Sigmoid colon (tissue), 7 donors: ENCODE measurements around the gene MRPL44. TPM values are rescaled to one million over a fixed set of nuclear protein-coding genes. Genes with fewer than 3 reads are reported as not detected.
"Not testable (repeated sequence)": the region's sequence is repeated elsewhere in the genome, so short reads cannot be mapped to it uniquely, and the experiment has no call there.

Experiments used
- DNase-seq: peaks from one replicate; pipeline ENCODE4 v3.0.0-alpha.2; 2019
- H3K27ac ChIP-seq, 4 donors: fragments of 200-600 bp; sonication (generic); one replicate each; pipeline ENCODE4 v1.5.1; 2016 to 2019; ENCODE audit warnings: mild to moderate bottlenecking in 1 of 4
- H3K27me3 ChIP-seq, 3 donors: fragments of 200-600 bp; sonication (generic); one replicate each; pipeline ENCODE4 v1.5.1; 2019; ENCODE audit warnings: mild to moderate bottlenecking in 1 of 3
- H3K36me3 ChIP-seq, 4 donors: fragments of 200-600 bp; sonication (generic); one replicate each; pipeline ENCODE4 v1.5.1; 2016 to 2019
- H3K4me1 ChIP-seq, 4 donors: fragments of 200-600 bp; sonication (generic); one replicate each; pipeline ENCODE4 v1.5.1; 2017 to 2019
- H3K4me3 ChIP-seq, 4 donors: fragments of 200-600 bp; sonication (generic); one replicate each; pipeline ENCODE4 v1.5.1; 2017 to 2019; ENCODE audit warnings: mild to moderate bottlenecking in 2 of 4, moderate library complexity in 1 of 4
- H3K9me3 ChIP-seq, 4 donors: fragments of 200-600 bp in 3 of 4; sonication (generic) in 3 of 4; one replicate each; pipeline versions ENCODE4 v1.5.1 to v1.6.1; 2013 to 2019
- EP300 ChIP-seq, 4 donors: sonication (generic); formaldehyde crosslinking; IDR thresholded peaks; one replicate each; pipeline ENCODE4 v1.6.1; 2017; ENCODE audit warnings: antibody characterized with exemption in 4 of 4
- POLR2A ChIP-seq, 2 donors: fragments of 450-650 bp; IDR thresholded peaks; one replicate each; pipeline ENCODE4 v1.6.1; 2016; ENCODE audit warnings: antibody characterized with exemption in 2 of 2, mild to moderate bottlenecking in 2 of 2, moderate library complexity in 2 of 2
- POLR2AphosphoS5 ChIP-seq, 4 donors: sonication (generic); formaldehyde crosslinking; IDR thresholded peaks; one replicate each; pipeline ENCODE4 v1.6.1; 2017; ENCODE audit warnings: antibody characterized with exemption in 4 of 4
- WGBS, 2 donors: extraction: QIAGEN DNeasy Blood & Tissue Kit; methylation state at CpG; one replicate each; pipeline ENCODE4 v1.1.7; 2013; 5-methylcytosine and 5-hydroxymethylcytosine counted together
- intact Hi-C: fragments of 100-400 bp; cut with DNase I; formaldehyde crosslinking; loops from one replicate; pipeline ENCODE4 v1.15.1; 2023
- polyA plus RNA-seq, 3 donors: library from polyadenylated mRNA; stranded (reverse); fragments of 200-250 nt; gene quantifications; one replicate each; pipeline ENCODE4 v1.2.3, GENCODE V29; 2013
- total RNA-seq, 4 donors: library from RNA; depleted of rRNA; stranded (reverse); fragments of >200 nt; gene quantifications; one replicate each; pipeline ENCODE4 v1.1.0, GENCODE V29; 2016
- TF ChIP-seq, protein P1 (sequence below), 4 experiments: fragments of 450-650 bp in 3 of 4; fragments of 200-600 bp in 1 of 4; IDR thresholded peaks; one replicate each; pipeline ENCODE4 v1.5.1; 2016 to 2019; ENCODE audit warnings: antibody characterized with exemption in 4 of 4, mild to moderate bottlenecking in 3 of 4, moderate library complexity in 2 of 4
- donor health status: healthy with polysubstance abuse.
- donor health status: Bipolar disorder and iron deficiency.
- donor health status: healthy.

Gene MRPL44
- total and polyA plus RNA-seq, 7 donors, result 14.9 to 51.3 (median 22.8) TPM

DNA sequence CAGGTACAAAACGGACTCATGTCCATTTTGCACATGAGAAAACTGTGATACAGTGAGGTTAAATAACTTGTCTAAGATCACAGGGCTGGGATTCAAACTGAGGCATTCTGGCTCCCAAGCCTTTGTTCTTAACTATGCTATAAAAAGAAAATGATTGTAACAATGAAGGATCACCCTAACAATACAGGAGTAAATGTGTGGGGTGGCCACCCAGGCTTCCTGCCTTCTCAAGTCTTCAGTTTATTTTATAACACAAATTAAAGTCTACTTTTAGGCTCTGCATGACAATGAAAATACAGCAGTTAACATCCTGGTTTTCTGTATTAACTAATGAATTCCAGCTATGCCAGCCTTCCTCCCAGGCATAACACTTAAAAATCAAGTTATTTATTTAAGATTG is 19.7 kb upstream of the MRPL44 start:
- TF ChIP-seq POLR2AphosphoS5 (IDR thresholded peaks at IDR 0.05), result no peak
- TF ChIP-seq, protein P1, sequence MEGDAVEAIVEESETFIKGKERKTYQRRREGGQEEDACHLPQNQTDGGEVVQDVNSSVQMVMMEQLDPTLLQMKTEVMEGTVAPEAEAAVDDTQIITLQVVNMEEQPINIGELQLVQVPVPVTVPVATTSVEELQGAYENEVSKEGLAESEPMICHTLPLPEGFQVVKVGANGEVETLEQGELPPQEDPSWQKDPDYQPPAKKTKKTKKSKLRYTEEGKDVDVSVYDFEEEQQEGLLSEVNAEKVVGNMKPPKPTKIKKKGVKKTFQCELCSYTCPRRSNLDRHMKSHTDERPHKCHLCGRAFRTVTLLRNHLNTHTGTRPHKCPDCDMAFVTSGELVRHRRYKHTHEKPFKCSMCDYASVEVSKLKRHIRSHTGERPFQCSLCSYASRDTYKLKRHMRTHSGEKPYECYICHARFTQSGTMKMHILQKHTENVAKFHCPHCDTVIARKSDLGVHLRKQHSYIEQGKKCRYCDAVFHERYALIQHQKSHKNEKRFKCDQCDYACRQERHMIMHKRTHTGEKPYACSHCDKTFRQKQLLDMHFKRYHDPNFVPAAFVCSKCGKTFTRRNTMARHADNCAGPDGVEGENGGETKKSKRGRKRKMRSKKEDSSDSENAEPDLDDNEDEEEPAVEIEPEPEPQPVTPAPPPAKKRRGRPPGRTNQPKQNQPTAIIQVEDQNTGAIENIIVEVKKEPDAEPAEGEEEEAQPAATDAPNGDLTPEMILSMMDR (IDR thresholded peaks at IDR 0.05), result no peak
- TF ChIP-seq EP300 (IDR thresholded peaks at IDR 0.05), result no peak
- no peak for TF ChIP-seq POLR2A (IDR thresholded peaks at IDR 0.05)
- intact Hi-C loops, result no loop called here
- Histone ChIP-seq H3K4me3 (no peak overlapping the region), H3K9me3 (no peaks in the 10 kb centered on the region), H3K27me3 (no peaks in the 10 kb centered on the region), H3K4me1 (peaks cover 0 to 55% (median 47%) of the 10 kb centered on the region in 4 donors), H3K36me3 (no peaks in the 10 kb centered on the region), H3K27ac (no peak overlapping the region)
- 0 to 55% methylated on average over 1 of the region's 1 CpG for WGBS, 2 donors
- no peak for DNase-seq

DNA sequence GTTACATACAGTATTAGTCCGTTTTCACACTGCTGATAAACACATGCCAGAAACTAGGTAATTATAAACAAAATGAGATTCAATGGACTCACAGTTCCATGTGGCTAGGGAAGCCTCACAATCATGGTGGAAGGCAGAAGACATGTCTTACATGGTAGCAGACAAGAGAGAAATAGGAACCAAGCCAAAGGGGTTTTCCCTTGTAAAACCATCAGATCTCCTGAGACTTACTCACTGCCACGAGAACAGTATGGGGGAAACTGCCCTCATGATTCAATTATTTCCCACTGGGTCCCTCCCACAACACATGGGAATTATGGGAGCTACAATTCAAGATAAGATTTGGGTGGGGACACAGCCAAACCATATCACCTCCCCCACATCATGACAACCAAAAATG is 17.8 kb upstream of the MRPL44 start:
- H3K4me3 ChIP-seq, intact Hi-C loops, H3K27ac ChIP-seq, H3K9me3 ChIP-seq, H3K27me3 ChIP-seq, H3K36me3 ChIP-seq, DNase-seq: not testable (repeated sequence)
- peaks cover 0 to 68% (median 52%) of the 10 kb centered on the region in 4 donors for H3K4me1 ChIP-seq
- WGBS, 2 donors, result 60 to 61% methylated on average over 2 of the region's 2 CpGs

DNA sequence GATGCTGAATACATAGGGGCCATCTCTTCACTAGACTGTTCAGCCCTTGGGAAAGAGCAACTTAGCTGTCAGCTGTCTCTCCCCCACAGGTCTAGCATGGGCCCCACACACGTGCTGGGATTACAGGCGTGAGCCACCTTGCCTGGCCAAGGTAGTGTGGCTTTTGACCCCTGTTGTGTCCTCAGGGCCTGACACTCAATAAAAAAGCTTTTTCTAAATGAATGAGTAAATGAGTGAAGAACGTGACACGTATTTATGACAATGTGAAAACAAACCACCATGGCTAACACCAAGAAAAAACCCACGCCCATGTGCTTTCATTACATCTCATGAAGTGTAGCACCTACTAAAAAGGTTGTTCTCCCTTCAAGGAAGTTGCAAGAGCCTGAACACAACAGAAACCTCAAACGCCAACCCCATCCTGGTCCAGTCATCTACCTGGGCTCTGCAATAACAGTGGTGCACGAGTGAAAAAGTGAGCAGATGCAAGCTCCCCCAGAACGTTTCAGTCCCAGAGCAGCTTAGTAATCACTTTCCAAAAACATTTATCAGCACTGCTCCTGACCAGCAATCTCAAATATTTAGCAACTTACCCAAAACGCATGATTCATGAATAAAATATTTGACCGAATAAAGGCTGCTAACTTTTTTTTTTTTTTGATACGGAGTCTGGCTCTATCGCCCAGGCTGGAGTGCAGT is 15.5 kb upstream of the MRPL44 start:
- TF ChIP-seq, protein P1 (IDR thresholded peaks at IDR 0.05), result no peak
- no peak for TF ChIP-seq EP300 (IDR thresholded peaks at IDR 0.05)
- intact Hi-C loops, result no loop called here
- no peak for DNase-seq
- Histone ChIP-seq H3K36me3 (no peaks in the 10 kb centered on the region), H3K9me3 (no peaks in the 10 kb centered on the region), H3K4me1 (peaks cover 0 to 64% (median 47%) of the 10 kb centered on the region in 4 donors), H3K27me3 (no peaks in the 10 kb centered on the region), H3K27ac (no peak overlapping the region), H3K4me3 (no peak overlapping the region)
- 52 to 60% methylated on average over 12 of the region's 12 CpGs for WGBS, 2 donors

DNA sequence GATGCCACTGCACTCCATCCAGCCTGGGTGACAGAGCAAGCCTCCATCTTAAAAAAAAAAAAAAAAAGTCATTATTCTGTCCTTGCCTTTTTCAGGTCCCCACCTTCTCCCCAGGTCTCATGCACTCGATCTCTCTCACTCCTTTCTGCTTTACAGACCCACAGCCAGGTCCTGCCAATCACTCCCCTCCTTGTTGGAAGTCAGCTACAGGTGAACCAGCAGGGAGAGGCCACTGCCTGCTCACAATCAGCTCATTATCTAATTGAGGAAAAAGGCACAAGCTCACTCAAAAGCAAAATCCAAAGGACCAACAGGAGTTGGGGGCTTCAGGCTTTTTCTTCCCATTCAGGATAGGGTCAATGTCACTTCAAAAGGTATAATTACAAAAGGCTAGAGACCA is 14.1 kb upstream of the MRPL44 start:
- Histone ChIP-seq H3K27ac (peak overlapping the region in 3 of 4 donors; percentile 8 to 91 (median 86)), H3K27me3 (no peaks in the 10 kb centered on the region), H3K4me3 (peak overlapping the region in 2 of 4 donors; percentile 98 to 99), H3K4me1 (peaks cover 0 to 50% (median 33%) of the 10 kb centered on the region in 4 donors), H3K9me3 (no peaks in the 10 kb centered on the region), H3K36me3 (no peaks in the 10 kb centered on the region)
- intact Hi-C loops, result no loop called here
- WGBS, 2 donors, result 18 to 70% methylated on average over 1 of the region's 1 CpG
- no peak for TF ChIP-seq EP300 (IDR thresholded peaks at IDR 0.05)
- TF ChIP-seq POLR2A (IDR thresholded peaks at IDR 0.05), result no peak
- TF ChIP-seq, protein P1 (IDR thresholded peaks at IDR 0.05), result no peak
- TF ChIP-seq POLR2AphosphoS5 (IDR thresholded peaks at IDR 0.05), result no peak
- DNase-seq, result no peak

DNA sequence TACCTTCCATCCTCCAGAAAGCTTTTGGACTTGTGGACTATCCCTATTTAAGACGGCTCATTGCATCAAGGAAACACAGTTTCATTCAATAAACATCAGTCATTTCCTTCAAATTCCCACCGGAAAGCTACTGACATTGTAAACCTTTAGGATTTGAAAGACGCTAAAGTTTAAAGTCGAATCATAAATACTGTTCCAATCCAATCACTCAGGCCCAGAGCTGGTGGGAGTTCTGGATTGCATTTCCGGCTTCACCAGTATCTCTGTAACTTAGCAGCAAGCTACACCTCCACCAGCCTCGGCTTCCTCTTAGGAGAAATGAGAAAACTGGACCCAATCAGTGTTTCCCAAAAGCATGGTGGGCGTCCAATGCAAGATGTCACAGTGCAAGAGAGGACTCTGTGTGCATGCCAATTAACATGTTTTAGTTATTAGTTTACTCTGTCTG is 13.7 kb upstream of the MRPL44 start:
- H3K27ac ChIP-seq, result peak overlapping the region; percentile 86 to 92 (median 90)
- H3K4me1 ChIP-seq, result peaks cover 0 to 48% (median 29%) of the 10 kb centered on the region in 4 donors
- DNase-seq, result no peak
- H3K27me3 ChIP-seq, result no peaks in the 10 kb centered on the region
- H3K9me3 ChIP-seq, result no peaks in the 10 kb centered on the region
- 10 to 42% methylated on average over 7 of the region's 7 CpGs for WGBS, 2 donors
- no peaks in the 10 kb centered on the region for H3K36me3 ChIP-seq
- intact Hi-C loops, result loop anchor here (2.0 kb wide), 1 partner anchor 949 kb away; no protein-coding TSS in a partner anchor
- H3K4me3 ChIP-seq, result peak overlapping the region; percentile 87 to 99 (median 93)
- TF ChIP-seq POLR2A (IDR thresholded peaks at IDR 0.05) (peak in 1 of 2 donors; percentile 38), EP300 (IDR thresholded peaks at IDR 0.05) (no peak)
